Loucy (cell line): Measurements from ENCODE around the gene OR4F15.

Experiments used
- EZH2phosphoT487 ChIP-seq: fragments of 200-600 bp; IDR thresholded peaks from 2 replicates; pipeline ENCODE4 v1.6.1; 2018; ENCODE audit warnings: antibody characterized with exemption, mild to moderate bottlenecking, moderate library complexity, borderline replicate concordance
- TF ChIP-seq, protein P1 (sequence below): fragments of 200-600 bp; sonication (generic); conservative IDR thresholded peaks from 2 replicates; pipeline ENCODE4 v1.5.1; 2014; ENCODE audit warnings: mild to moderate bottlenecking, antibody characterized with exemption, low read length

DNA sequence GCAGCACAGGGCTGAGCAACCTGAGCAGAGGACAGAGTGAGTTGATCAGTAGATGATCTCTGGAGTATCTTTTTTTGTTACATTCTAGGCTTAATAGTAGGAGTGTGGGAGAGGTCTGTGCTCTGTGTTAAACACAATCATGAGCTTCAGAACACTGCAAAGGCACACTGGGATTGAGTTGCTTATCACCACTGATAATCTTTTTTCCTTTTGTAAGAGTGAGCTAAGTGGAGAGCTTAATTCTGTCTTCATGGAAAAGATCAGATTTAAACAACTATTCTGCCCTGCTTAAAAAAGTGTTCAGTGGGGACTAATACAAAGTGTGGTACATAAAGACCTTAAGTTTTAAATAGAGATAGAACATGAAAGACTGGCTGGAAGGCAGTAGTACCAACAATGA is 7.6 kb upstream of the OR4F15 start:
- TF ChIP-seq, protein P1, sequence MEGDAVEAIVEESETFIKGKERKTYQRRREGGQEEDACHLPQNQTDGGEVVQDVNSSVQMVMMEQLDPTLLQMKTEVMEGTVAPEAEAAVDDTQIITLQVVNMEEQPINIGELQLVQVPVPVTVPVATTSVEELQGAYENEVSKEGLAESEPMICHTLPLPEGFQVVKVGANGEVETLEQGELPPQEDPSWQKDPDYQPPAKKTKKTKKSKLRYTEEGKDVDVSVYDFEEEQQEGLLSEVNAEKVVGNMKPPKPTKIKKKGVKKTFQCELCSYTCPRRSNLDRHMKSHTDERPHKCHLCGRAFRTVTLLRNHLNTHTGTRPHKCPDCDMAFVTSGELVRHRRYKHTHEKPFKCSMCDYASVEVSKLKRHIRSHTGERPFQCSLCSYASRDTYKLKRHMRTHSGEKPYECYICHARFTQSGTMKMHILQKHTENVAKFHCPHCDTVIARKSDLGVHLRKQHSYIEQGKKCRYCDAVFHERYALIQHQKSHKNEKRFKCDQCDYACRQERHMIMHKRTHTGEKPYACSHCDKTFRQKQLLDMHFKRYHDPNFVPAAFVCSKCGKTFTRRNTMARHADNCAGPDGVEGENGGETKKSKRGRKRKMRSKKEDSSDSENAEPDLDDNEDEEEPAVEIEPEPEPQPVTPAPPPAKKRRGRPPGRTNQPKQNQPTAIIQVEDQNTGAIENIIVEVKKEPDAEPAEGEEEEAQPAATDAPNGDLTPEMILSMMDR = no peak
- TF ChIP-seq EZH2phosphoT487 = no peak
